ENCODE data around the gene TMEM167B.

Gene TMEM167B

GRCh38 chr1:109080441-109081082, 10.0 kb upstream of the TMEM167B start:
- no peak for DNase-seq (ENCODE audit: low read depth, low spot score)

GRCh38 chr1:109083501-109083900, 7.1 kb upstream of the TMEM167B start:
- DNase-seq (ENCODE audit: low read depth, low spot score): no peak

GRCh38 chr1:109083923-109084322, 6.6 kb upstream of the TMEM167B start:
- no peak for DNase-seq (ENCODE audit: low read depth, low spot score)

GRCh38 chr1:109084563-109085517, 5.7 kb upstream of the TMEM167B start:
- no peak for DNase-seq (ENCODE audit: low read depth, low spot score)

- no peak for DNase-seq (ENCODE audit: low read depth, low spot score)
These were observed 1.1 kb upstream of the TMEM167B start for GRCh38 chr1:109089242-109090015.

GRCh38 chr1:109091078-109091838, 694 bp downstream of the TMEM167B start:
- DNase-seq (ENCODE audit: low read depth, low spot score): no peak

GRCh38 chr1:109091839-109092193, 1.3 kb downstream of the TMEM167B start:
- no peak for DNase-seq (ENCODE audit: low read depth, low spot score)

GRCh38 chr1:109094377-109094803, 3.8 kb downstream of the TMEM167B start:
- DNase-seq (ENCODE audit: low read depth, low spot score): no peak

GRCh38 chr1:109094871-109095270, 4.3 kb downstream of the TMEM167B start:
- no peak for DNase-seq (ENCODE audit: low read depth, low spot score)

- DNase-seq (ENCODE audit: low read depth, low spot score): no peak
These were observed 5.1 kb downstream of the TMEM167B start for GRCh38 chr1:109095631-109096030.

- DNase-seq (ENCODE audit: low read depth, low spot score): no peak
These were observed 5.6 kb downstream of the TMEM167B start for GRCh38 chr1:109096120-109096519.

GRCh38 chr1:109099938-109100773, 9.6 kb downstream of the TMEM167B start:
- peak; percentile 95 for DNase-seq (ENCODE audit: low read depth, low spot score)

- DNase-seq (ENCODE audit: low read depth, low spot score): no peak
These were observed 14.0 kb downstream of the TMEM167B start for GRCh38 chr1:109104364-109105151.

- no peak for DNase-seq (ENCODE audit: low read depth, low spot score)
These were observed 15.3 kb downstream of the TMEM167B start for GRCh38 chr1:109105881-109106280.

GRCh38 chr1:109107785-109108184, 17.2 kb downstream of the TMEM167B start:
- no peak for DNase-seq (ENCODE audit: low read depth, low spot score)

GRCh38 chr1:109109906-109110305, 19.3 kb downstream of the TMEM167B start:
- DNase-seq (ENCODE audit: low read depth, low spot score): no peak

- DNase-seq (ENCODE audit: low read depth, low spot score): no peak
These were observed 21.0 kb downstream of the TMEM167B start for GRCh38 chr1:109111386-109112055.

GRCh38 chr1:109112056-109112651, 21.6 kb downstream of the TMEM167B start:
- no peak for DNase-seq (ENCODE audit: low read depth, low spot score)

Measured in smooth muscle cell of the brain vasculature (primary cell).